Inflammatory macrophage (primary cell): Measurements from ENCODE around the gene HARBI1.

Experiments
- DNase-seq, 2 donors: peaks; one replicate each; pipeline ENCODE4 v3.0.0-alpha.2; 2020 to 2022

Gene HARBI1

GRCh38 chr11:46633291-46634217, 16.5 kb upstream of the HARBI1 start:
- DNase-seq, result no peak

GRCh38 chr11:46632502-46632901, 15.5 kb upstream of the HARBI1 start:
- DNase-seq, result no peak

DNA sequence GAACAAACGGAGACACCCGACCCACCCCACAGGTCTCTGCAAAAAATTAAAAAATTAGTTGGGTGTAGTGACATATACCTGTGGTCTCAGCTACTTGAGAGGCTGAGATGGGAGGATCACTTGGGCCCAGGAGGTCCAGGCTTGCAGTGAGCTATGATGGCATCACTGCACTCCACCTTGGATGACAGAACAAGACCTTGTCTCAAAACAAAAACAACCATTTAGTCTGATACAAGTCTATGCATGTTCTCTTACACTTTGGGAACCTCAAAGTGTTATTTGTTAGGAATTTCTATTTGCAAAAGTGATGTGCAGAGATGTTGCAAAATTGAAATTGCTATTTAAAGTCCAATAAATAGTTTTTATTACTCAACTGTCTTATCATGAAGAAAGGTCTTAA, 14.6 kb upstream of the HARBI1 start:
- no peak for DNase-seq

GRCh38 chr11:46630237-46630636, 13.2 kb upstream of the HARBI1 start:
- DNase-seq, result no peak

- no peak for DNase-seq
Observed at GRCh38 chr11:46628961-46629360, 11.9 kb upstream of the HARBI1 start.

DNA sequence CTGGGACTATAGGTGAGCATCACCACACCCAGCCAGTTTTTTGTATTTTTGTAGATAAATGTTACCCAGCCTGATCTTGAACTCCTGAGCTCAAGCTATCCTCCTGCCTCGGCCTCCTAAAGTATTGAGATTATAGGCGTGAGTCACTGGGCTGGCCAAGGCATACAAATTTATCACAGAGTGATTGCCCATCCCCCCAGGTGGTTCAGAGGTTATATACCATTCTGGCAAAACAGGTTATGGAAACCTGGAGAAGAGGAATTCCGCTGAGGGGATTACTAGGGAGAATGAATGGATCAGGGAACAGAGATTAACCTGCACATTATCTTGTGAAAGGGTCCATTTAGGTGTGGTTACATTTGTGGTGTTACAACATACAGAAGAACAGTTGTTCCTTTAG, 8.4 kb upstream of the HARBI1 start:
- DNase-seq, result no peak

DNA sequence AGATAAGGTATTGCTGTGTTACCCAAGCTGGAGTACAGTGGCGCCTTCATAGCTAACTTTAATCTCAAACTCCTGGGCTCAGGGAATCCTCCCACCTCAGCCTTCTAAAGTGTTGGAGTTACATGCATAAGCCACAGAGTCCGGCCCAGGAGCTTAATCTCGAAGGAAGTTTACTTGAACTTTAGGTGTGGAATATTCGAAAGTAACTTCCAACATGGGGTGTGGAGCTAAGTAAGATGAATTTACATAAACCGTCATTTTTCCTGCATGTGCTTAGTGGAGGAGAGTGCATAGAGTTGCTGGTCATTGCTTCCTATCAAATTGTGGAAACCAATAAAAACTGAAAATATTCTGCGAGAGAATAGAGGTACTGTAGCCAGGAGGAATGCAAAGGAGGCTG, 1.8 kb upstream of the HARBI1 start:
- no peak for DNase-seq

- DNase-seq, result no peak
Observed at GRCh38 chr11:46617972-46618314, 916 bp upstream of the HARBI1 start.

DNA sequence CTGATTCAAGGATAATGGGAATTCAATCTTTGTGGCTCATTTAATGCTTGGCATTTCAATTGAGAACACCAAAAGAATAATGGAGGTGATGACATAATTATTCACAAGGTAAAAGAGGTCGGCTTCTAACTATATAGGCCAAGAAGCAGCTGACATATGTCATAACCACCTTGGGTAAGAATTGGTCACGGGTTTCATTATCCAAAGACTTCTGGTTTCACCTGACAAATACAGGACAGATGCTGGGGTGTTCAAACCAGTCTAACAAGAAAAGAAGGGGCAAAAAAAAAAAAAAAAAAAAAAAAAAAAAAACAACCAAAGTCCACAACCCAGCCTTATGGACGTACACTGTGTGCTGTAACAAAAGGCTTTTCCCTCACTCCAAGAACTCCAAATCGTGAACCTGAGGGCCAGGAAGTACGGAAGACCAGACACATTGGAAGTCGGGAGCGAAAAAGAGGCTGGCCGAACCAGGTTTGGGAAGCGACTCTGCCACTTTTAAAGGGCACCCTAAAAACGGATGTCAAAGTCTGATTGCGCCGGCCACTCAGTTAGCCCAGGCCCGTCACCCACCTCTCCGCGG, 385 bp downstream of the HARBI1 start:
- DNase-seq, result peak; percentile 62 to 64

DNA sequence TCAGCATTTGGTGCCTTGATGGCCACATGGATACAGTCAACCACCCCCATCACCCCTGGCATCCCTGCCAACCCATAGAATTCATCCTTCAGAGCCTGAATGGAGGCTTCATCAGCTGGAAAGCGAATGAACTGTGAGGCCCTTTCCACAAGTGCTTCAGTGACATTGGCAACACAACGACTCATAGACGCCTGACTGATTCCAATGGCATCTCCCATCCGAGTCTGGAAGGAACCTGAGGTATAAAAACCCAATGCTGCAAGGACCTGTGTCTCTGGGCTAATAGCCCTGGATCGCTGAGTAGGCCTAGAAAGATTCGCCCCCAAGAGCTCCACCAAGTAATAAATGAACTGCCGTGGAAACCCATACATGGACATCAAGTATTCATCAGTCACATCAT, 1.3 kb downstream of the HARBI1 start:
- DNase-seq, result no peak

GRCh38 chr11:46612326-46612725, 4.7 kb downstream of the HARBI1 start:
- no peak for DNase-seq

DNA sequence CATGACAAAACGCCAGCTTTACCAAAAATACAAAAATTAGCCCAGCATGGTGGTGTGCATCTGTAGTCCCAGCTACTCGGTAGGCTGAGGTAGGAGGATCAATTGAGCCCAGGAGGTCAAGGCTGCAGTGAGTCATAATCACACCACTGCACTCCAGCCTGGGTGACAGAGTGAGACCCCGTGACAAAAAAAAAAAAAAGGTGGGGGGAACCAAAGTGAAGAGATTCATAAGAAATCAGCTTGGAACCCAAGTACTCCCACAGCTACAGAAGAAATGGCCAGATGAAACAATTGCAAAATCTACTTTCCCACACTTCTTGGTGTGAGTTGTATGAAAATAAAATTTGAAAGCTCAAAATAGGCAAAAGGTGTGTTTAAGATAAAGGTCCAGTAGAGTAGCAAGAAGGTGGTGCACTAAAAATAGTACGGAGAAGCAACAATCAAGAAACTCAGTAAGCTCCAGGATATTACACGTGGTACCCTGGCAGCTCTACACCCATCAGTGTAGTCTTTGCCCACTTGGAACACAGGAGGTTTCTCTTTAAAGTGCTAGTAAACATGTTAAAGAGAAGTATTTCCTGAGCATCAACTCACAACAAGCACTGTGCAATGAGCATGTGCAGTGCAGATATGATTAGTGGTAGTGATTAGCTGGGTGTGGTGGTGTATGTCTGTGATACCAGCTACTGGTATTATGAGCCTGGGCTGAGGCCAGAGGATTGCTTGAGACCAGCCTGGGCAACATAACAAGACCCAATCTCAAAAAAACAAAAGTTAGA, 5.3 kb downstream of the HARBI1 start:
- no peak for DNase-seq

GRCh38 chr11:46609386-46609785, 7.6 kb downstream of the HARBI1 start:
- DNase-seq, result no peak

- DNase-seq, result no peak
Observed at GRCh38 chr11:46607516-46607915, 9.5 kb downstream of the HARBI1 start.

DNA sequence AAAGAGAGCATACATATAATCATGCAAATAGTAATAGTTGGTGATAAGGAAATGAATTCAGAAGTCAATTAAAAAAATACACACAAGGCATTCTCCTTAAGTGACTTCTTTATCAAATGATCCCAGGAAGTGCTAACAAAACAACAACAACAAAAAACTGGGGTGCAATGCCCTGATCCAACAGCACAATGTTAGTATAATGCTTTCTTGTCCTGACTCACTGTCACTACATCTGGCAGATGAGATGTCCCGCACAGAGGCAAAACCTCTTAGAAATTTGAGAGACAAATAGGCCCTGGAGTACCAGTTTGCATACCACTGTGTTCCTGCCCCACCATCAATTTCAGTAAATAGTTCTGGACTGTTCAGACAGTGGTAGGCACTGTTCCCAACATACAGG, 12.2 kb downstream of the HARBI1 start:
- no peak for DNase-seq

DNA sequence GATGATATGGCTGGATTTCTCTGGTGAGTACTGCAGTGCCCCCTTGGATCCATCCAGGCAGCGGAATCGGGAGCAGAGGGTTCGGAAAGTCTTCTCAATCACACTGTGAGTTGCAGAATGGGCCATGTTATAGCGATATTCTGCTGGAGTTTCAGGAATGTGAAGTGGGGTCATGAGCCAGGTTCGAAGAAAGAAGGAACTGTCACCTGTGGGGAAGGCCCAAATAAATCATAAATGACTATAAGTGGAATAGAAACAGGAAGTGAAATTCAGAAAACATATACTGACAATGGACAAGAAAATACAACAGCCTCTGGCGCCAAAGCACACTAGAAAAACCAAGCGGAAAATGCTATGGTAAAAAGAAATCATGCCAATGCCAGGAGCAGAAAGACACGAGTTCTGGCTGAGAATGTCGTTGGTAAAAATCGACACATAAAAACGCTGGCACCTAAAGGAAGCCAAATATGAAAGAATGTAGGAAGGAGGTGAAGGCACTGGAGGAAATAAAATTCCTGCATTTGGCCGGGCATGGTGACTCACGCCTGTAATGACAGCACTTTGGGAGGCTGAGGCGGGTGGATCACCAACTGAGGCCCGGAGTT, 13.2 kb downstream of the HARBI1 start:
- no peak for DNase-seq

- no peak for DNase-seq
Observed at GRCh38 chr11:46601129-46601528, 15.9 kb downstream of the HARBI1 start.

DNA sequence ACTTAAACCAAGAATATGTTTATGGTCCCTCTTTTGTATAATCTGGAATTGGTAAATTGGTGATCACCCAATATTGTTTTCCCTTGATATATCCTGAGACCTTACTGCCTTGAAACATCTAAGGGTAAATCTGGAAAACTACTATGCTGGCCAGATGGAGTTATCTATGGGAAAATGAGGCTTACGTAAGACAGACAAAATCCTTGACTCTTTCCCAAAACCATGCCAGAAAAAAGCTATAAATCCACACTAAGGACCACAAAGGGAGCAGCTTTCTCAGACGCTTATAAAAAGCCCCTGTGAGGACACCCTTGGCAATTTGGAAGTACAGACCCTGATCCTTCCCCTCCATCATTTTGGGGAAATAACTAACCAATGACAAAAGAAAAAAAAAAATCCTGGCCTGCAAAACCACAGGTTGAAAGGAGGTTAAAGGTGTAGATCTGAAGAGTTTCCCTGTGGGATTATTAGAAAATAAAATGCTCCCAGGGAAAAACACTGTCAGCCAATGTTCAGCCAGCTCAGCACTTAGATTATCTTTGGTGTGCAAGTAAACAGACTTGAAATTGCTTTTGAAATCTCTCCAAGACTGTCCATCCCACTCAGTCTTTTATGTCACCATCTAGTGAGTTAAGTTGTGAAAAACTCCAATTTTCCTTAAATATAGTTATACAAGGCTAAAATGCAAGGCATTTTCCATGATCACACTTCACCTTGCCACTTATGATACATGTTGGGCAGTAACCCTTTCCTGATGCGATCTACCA, 16.6 kb downstream of the HARBI1 start:
- DNase-seq, result no peak

DNA sequence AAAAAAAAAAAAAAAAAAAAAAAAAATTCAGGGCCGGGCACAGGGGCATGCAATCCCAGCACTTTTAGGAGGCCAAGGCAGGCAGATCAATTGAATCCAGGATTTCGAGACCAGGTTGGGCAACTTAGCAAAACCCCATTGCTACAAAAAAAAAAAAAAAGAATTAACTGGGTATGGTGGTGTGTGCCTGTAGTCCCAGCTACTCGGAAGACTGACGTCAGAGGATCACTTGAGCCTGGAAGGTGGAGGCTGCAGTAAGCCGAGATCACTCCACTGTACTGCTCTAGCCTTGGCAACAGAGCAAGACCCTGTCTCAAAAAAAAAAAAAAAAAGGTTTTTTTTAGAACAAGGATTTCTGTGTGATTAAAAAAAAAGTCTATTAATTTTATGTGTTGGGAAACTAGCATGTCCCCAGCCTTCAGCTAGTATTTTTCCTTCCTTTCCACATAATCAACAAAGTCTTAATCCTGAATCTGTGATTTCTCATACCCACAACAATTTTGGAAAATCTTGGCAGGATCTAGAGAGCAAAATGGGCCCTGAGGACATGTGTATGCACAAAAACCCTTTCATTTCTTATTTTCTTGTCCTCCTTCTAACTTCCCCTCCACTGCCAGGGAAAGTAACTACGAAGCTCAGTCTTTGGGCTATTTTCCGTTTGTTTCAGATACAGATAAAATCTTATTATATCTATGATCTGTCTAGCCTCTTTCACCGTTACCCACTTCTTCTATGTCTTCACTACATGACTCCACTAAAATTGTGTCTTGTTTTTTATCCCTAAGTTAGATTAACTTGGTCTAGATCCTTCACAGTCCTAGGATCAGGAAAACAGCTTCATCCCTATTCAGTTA, 17.5 kb downstream of the HARBI1 start:
- no peak for DNase-seq

GRCh38 chr11:46597609-46598219, 19.3 kb downstream of the HARBI1 start:
- DNase-seq, result no peak

DNA sequence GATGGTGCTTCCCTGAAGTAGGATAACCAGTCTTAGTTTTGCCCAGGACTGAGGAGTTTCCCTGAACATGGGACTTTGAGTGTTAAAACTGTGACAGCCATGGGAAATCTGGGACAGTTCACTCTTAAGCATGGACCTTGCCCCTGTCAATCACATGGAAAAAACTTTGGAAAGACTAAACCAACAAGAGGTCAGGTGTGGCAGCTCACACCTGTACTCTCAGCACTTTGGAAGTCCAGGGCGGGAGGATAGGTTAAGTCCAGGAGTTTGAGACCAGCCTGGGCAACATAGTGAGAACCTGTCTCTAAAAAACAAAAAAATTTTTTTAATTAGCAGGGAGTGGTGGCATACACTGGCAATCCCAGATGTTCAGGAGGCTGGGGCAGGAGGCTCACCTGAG, 19.9 kb downstream of the HARBI1 start:
- no peak for DNase-seq
